ENCODE results near the gene PCSK9. TPM values are rescaled to one million over a fixed set of nuclear protein-coding genes. Genes with fewer than 3 reads are reported as not detected.

Gene PCSK9
- total RNA-seq, 4 donors from 2014 or later: 0.25 to 1.2 (median 0.69) TPM

GRCh38 chr1:55051169-55051568 is 11.8 kb downstream of the PCSK9 start:
- DNase-seq (ENCODE audit: low spot score in 2 of 2): no peak
- intact Hi-C loops (cut with DNase I; ENCODE audit: low total_unique reads): no loop called here
- TF ChIP-seq CTCF (IDR thresholded peaks at IDR 0.05) (no peak), POLR2A (IDR thresholded peaks at IDR 0.05) (no peak)
- H3K4me3 ChIP-seq (ENCODE audit: low read depth, poor library complexity, severe bottlenecking): no peak overlapping the region
- 59 to 71% methylated on average over 5 of the region's 5 CpGs for WGBS, 2 donors

- WGBS, 2 donors: 76 to 86% methylated on average over 9 of the region's 9 CpGs
- TF ChIP-seq POLR2A (IDR thresholded peaks at IDR 0.05) (no peak), CTCF (IDR thresholded peaks at IDR 0.05) (no peak)
- DNase-seq (ENCODE audit: low spot score in 2 of 2): no peak
- intact Hi-C loops (cut with DNase I; ENCODE audit: low total_unique reads): no loop called here
- no peak overlapping the region for H3K4me3 ChIP-seq (ENCODE audit: low read depth, poor library complexity, severe bottlenecking)
Measured at GRCh38 chr1:55051621-55052020, 12.3 kb downstream of the PCSK9 start.

GRCh38 chr1:55052221-55053142 is 13.1 kb downstream of the PCSK9 start:
- no peak for DNase-seq (ENCODE audit: low spot score in 2 of 2)
- 89 to 90% methylated on average over 29 of the region's 29 CpGs for WGBS, 2 donors
- no peak overlapping the region for H3K4me3 ChIP-seq (ENCODE audit: low read depth, poor library complexity, severe bottlenecking)
- intact Hi-C loops (cut with DNase I; ENCODE audit: low total_unique reads): no loop called here
- TF ChIP-seq CTCF (IDR thresholded peaks at IDR 0.05) (no peak), POLR2A (IDR thresholded peaks at IDR 0.05) (no peak)

- DNase-seq (ENCODE audit: low spot score in 2 of 2): peak in 1 of 2 donors; percentile 68
- no peak overlapping the region for H3K4me3 ChIP-seq (ENCODE audit: low read depth, poor library complexity, severe bottlenecking)
- no peak for TF ChIP-seq CTCF (IDR thresholded peaks at IDR 0.05)
- no peak for TF ChIP-seq POLR2A (IDR thresholded peaks at IDR 0.05)
- 79 to 83% methylated on average over 6 to 7 of the region's 7 CpGs for WGBS, 2 donors
- intact Hi-C loops (cut with DNase I; ENCODE audit: low total_unique reads): no loop called here
Measured at GRCh38 chr1:55053265-55053954, 14.1 kb downstream of the PCSK9 start.

- no peak overlapping the region for H3K4me3 ChIP-seq (ENCODE audit: low read depth, poor library complexity, severe bottlenecking)
- 91 to 97% methylated on average over 5 of the region's 5 CpGs for WGBS, 2 donors
- intact Hi-C loops (cut with DNase I; ENCODE audit: low total_unique reads): no loop called here
- TF ChIP-seq CTCF (IDR thresholded peaks at IDR 0.05) (no peak), POLR2A (IDR thresholded peaks at IDR 0.05) (no peak)
- DNase-seq (ENCODE audit: low spot score in 2 of 2): peak in 1 of 2 donors; percentile 70
Measured at GRCh38 chr1:55054396-55054795, 15.0 kb downstream of the PCSK9 start.
